Omental fat pad (tissue), 4 donors: ENCODE data around the gene DIP2B. TPM values are rescaled to one million over a fixed set of nuclear protein-coding genes. Genes with fewer than 3 reads are reported as not detected.

Source experiments
- ATAC-seq: fragments of 150-250 bp; one replicate; pipeline ENCODE4 v1.9.1; 2016; ENCODE audit warnings: mild to moderate bottlenecking, moderate library complexity; ENCODE audit not compliant: low FRiP score
- DNase-seq: peaks from one replicate; pipeline ENCODE4 v3.0.0-alpha.2; 2019; ENCODE audit warnings: low spot score
- total RNA-seq, 4 donors: library from RNA; depleted of rRNA; stranded (reverse); fragments of >200 nt; gene quantifications; one replicate each; pipeline ENCODE4 v1.1.0, GENCODE V29; 2016
- TF ChIP-seq, protein P1 (sequence below), 3 donors: fragments of 450-650 bp; IDR thresholded peaks; one replicate each; pipeline ENCODE4 v1.5.1; 2016 to 2017; ENCODE audit warnings: antibody characterized with exemption in 3 of 3, mild to moderate bottlenecking in 3 of 3, moderate library complexity in 2 of 3

Gene DIP2B
- total RNA-seq, 4 donors from 2014 or later, result 21.1 to 35.2 (median 24.4) TPM

DNA sequence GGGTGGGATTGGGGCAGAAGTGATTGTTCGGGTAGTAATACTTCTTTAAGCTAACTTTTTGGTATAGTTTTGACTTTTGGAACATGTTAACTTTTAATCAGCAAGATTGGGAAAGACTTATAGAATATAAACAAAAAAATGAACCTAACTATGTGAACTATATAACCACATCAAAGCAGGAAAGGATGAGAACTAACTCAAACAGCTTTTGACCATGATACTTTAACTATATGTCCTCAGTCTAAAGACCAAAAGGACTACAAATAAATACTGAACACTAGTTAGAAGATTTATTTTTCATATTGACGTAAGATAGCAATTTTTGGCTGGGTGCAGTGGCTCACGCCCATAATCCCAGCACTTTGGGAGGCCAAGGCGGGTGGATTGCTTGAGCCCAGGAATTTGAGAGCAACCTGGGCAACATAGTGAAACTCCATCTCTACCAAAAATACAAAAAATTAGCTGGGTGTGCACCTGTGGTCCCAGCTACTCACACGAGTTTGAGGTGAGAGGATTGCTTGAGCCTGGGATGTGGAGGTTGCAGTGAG, 150.7 kb downstream of the DIP2B start:
- DNase-seq, result no peak
- TF ChIP-seq, protein P1, sequence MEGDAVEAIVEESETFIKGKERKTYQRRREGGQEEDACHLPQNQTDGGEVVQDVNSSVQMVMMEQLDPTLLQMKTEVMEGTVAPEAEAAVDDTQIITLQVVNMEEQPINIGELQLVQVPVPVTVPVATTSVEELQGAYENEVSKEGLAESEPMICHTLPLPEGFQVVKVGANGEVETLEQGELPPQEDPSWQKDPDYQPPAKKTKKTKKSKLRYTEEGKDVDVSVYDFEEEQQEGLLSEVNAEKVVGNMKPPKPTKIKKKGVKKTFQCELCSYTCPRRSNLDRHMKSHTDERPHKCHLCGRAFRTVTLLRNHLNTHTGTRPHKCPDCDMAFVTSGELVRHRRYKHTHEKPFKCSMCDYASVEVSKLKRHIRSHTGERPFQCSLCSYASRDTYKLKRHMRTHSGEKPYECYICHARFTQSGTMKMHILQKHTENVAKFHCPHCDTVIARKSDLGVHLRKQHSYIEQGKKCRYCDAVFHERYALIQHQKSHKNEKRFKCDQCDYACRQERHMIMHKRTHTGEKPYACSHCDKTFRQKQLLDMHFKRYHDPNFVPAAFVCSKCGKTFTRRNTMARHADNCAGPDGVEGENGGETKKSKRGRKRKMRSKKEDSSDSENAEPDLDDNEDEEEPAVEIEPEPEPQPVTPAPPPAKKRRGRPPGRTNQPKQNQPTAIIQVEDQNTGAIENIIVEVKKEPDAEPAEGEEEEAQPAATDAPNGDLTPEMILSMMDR (IDR thresholded peaks at IDR 0.05), result no peak

DNA sequence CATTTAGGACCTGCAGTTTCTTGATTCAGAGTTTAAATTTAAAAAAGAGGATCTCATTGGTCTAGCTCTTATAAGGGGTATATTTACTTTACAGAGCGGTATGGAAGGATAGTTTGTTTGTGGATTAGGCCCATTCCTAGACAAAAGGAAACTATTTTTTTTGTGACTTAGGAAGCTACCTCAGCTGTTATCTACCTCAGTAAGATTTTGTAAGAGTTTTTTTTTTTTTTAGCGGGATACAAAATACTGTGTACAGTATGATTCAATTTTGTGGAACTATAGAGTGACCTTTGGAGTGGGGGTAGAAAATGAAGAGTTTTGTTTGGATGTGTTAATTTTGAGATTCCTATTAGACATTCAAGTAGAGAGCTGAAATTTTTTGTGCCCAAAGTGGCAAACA, 154.5 kb downstream of the DIP2B start:
- no peak for DNase-seq
- ATAC-seq, result no peak
- TF ChIP-seq, protein P1 (IDR thresholded peaks at IDR 0.05), result no peak

More for the DNA sequence above, 150.7 kb downstream of the DIP2B start:
- ATAC-seq, result no peak

DNA sequence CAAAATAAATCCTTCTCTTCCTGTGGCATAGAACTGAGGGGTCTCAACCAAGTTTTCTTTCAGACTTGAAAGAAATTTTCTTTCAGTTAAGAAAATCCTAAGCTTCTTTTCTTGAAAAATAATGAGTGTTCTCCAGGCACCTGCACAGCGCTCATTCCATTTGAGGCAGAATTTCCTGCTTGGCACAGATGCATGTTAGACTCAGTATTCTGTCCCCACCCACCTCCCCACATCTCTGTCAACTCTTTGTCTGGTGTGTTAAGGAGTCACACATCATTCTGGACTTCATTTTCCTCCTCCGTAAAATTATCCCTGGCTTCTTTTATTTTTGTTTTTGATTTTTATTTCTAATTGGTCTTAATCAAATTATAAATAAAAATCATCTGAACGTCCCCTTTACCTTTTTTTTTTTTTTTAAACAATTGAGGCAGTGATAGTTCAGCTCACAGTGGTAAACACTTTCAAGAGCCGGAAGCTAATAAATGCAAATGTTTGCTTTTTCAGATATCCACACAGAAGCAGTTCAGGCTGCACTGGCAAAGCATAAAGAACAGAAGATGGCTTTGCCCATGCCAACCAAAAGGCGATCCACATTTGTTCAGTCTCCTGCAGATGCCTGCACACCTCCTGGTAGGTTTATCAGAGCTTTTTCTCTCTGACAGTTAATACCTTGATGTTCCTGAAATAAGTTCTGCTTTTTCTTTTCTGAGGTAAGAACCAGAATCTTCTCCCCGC, 155.1 kb downstream of the DIP2B start:
- TF ChIP-seq, protein P1 (IDR thresholded peaks at IDR 0.05), result no peak
- DNase-seq (no peak), ATAC-seq (no peak)

DNA sequence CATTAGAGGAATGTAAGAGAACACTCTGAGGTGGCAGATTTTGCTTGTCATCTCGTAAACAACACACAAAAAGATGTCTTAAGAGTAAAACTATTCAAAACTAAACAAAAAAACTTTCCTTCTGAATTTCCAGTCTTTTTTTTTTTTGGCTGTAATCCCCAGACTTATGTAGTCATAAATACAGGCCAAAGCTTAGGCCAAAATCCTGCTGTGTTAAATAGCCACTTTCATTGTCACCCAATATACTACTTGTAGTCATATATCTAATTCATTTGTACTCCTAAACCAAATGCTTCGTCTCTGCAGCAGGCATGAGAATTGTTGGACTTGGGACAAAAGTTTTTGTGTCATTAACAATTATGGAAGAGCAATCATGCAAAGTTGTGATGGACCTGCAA, 155.6 kb downstream of the DIP2B start:
- DNase-seq (no peak), ATAC-seq (no peak)
- TF ChIP-seq, protein P1 (IDR thresholded peaks at IDR 0.05), result no peak

DNA sequence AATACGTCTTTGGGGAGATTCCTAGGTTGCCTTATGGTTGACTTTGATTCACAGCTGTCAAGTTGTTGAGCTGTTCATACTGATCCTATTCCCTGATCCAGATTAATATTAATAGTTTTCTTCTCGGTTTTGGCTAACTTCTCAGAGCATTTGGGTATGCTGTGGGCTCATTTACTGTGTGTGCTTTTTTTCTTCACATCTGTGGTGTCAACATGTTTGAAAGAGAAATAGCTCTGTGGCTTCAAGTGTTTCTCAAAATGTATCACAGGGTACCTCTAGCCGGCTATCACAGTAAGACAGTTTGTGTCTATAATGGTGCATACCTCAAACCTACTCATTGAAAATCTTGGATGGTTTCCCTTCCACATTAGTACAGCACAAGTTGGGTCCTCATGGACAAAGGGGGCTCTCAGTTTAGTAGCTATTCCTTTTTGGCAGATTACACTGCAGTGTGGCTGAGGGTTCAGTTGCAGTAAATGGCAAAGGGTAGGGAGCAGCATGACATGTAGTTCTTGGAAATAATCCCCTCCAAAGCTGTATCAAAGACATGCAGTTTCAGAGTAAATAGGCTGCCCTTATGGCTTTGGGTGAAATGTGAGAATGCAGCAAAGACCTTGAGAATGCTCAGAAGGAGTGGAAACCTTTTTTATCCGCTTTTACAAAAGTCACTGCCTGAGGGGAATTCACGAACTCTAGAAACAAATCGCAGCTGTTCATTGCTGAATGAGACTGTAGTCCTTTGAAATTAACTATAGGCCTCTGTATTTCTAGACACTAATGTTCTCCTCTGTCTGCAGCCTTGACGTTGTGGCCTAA, 156.7 kb downstream of the DIP2B start:
- no peak for ATAC-seq
- DNase-seq, result no peak
- TF ChIP-seq, protein P1 (IDR thresholded peaks at IDR 0.05), result no peak

DNA sequence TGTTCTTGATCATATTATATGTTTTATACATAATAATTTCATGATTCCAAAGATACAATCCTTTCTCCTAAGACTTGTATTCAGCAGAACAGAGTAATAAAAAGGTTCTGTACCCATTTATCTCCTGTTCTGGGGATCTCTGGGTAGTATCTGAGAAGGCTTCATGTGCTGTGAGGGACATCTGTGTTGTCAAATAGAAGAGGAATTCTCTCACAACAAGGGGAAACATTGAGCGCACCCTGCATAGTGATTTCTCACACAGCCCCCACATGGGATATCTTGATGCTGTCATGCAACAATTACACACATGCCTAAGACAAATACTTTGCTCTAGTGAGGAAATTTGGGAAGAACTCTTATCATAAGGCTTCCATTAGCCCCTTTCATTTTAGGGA, 157.3 kb downstream of the DIP2B start:
- ATAC-seq (no peak), DNase-seq (no peak)
- TF ChIP-seq, protein P1 (IDR thresholded peaks at IDR 0.05), result no peak
